HCT116 (cell line): ENCODE data around the gene RANBP9.

Experiments used
- ATF3 ChIP-seq: IDR thresholded peaks from 2 replicates; pipeline ENCODE4 v1.6.1; 2012
- CBX3 ChIP-seq: IDR thresholded peaks from 2 replicates; pipeline ENCODE4 v1.6.1; 2012; ENCODE audit warnings: low read depth
- CTCF ChIP-seq, 3 experiments: fragments of 200-600 bp in 1 of 3; sonication (generic) in 1 of 3; IDR thresholded peaks in 2 of 3; conservative IDR thresholded peaks in 1 of 3; 2 replicates each; pipeline ENCODE4 v1.5.1; 2012 to 2017; ENCODE audit warnings: low read depth in 2 of 3, low read length in 2 of 3, antibody characterized with exemption in 1 of 3, borderline replicate concordance in 1 of 3, control low read depth in 1 of 3, mild to moderate bottlenecking in 1 of 3, mixed read lengths in 1 of 3, mixed run types in 1 of 3, moderate library complexity in 1 of 3; ENCODE audit not compliant: insufficient read depth in 1 of 3
- ELF1 ChIP-seq: IDR thresholded peaks from 2 replicates; pipeline ENCODE4 v1.6.1; 2012; ENCODE audit warnings: low read depth, borderline replicate concordance
- EZH2 ChIP-seq: fragments of 200-600 bp; sonication (generic); IDR thresholded peaks from 2 replicates; pipeline ENCODE4 v1.6.1; 2017; ENCODE audit warnings: antibody characterized with exemption, mixed run types
- MAX ChIP-seq: IDR thresholded peaks from 2 replicates; pipeline ENCODE4 v1.6.1; 2012
- POLR2A ChIP-seq: IDR thresholded peaks from 2 replicates; pipeline ENCODE4 v1.7.0; 2011; ENCODE audit warnings: borderline replicate concordance; ENCODE audit not compliant: insufficient read depth, insufficient read length; ENCODE audit errors: extremely low read depth
- POLR2AphosphoS5 ChIP-seq: IDR thresholded peaks from 2 replicates; pipeline ENCODE4 v1.6.1; 2011; ENCODE audit warnings: mild to moderate bottlenecking, low read depth, low read length, moderate library complexity
- RAD21 ChIP-seq: IDR thresholded peaks from 2 replicates; pipeline ENCODE4 v1.6.1; 2012; ENCODE audit warnings: low read depth, mild to moderate bottlenecking
- REST ChIP-seq: IDR thresholded peaks from 2 replicates; pipeline ENCODE4 v1.6.1; 2012; ENCODE audit warnings: low read depth
- SIN3A ChIP-seq: IDR thresholded peaks from 2 replicates; pipeline ENCODE4 v1.6.1; 2012; ENCODE audit warnings: low read depth
- SP1 ChIP-seq: IDR thresholded peaks from 2 replicates; pipeline ENCODE4 v1.6.1; 2012; ENCODE audit warnings: low read depth
- TCF7L2 ChIP-seq: IDR thresholded peaks from 2 replicates; pipeline ENCODE4 v1.7.0; 2011; ENCODE audit warnings: borderline replicate concordance, inconsistent platforms; ENCODE audit not compliant: insufficient read depth, insufficient read length; ENCODE audit errors: extremely low read depth
- YY1 ChIP-seq: IDR thresholded peaks from 2 replicates; pipeline ENCODE4 v1.6.1; 2011; ENCODE audit warnings: low read length, low read depth, moderate library complexity, mild to moderate bottlenecking; ENCODE audit not compliant: insufficient replicate concordance; ENCODE audit errors: extremely low read depth

GRCh38 chr6:13617066-13617465 is 94.6 kb downstream of the RANBP9 start:
- TF ChIP-seq CTCF (IDR thresholded peaks at IDR 0.05 in 2 of 3, conservative IDR thresholded peaks at IDR 0.05 in 1 of 3; ENCODE audit: borderline replicate concordance in 1 of 3, insufficient read depth in 1 of 3, low read depth in 2 of 3, low read length in 2 of 3) (no peak), POLR2AphosphoS5 (peak; percentile 28; the same call in 1 of the 2 replicates), RAD21 (no peak), ELF1 (no peak), POLR2A (no peak), MAX (no peak), YY1 (no peak), TCF7L2 (no peak), EZH2 (no peak), SIN3A (no peak), REST (no peak), CBX3 (no peak), ATF3 (no peak), SP1 (no peak)
